ENCODE data around the gene DIP2B. TPM values are rescaled to one million over a fixed set of nuclear protein-coding genes. Genes with fewer than 3 reads are reported as not detected.

The DIP2B gene
- total RNA-seq, 4 donors from 2014 or later = 19.8 to 25.9 (median 23.8) TPM

GRCh38 chr12:50685641-50686040 is 180.9 kb downstream of the DIP2B start:
- no peaks in the 10 kb centered on the region for H3K27me3 ChIP-seq
- 88 to 100% methylated on average over 1 of the region's 1 CpG for WGBS, 2 donors (ENCODE audit: low coverage in 1 of 2)
- TF ChIP-seq POLR2A (IDR thresholded peaks at IDR 0.05) (no peak), EP300 (IDR thresholded peaks at IDR 0.05) (no peak), CTCF (IDR thresholded peaks at IDR 0.05) (no peak), POLR2AphosphoS5 (IDR thresholded peaks at IDR 0.05) (no peak)
- ATAC-seq = no peak
- no peaks in the 10 kb centered on the region for H3K4me1 ChIP-seq
- no peak overlapping the region for H3K4me3 ChIP-seq
- H3K9me3 ChIP-seq = no peaks in the 10 kb centered on the region
- peaks cover 0 to 92% of the 10 kb centered on the region in 2 donors for H3K36me3 ChIP-seq
- no peak overlapping the region for H3K27ac ChIP-seq

DNA sequence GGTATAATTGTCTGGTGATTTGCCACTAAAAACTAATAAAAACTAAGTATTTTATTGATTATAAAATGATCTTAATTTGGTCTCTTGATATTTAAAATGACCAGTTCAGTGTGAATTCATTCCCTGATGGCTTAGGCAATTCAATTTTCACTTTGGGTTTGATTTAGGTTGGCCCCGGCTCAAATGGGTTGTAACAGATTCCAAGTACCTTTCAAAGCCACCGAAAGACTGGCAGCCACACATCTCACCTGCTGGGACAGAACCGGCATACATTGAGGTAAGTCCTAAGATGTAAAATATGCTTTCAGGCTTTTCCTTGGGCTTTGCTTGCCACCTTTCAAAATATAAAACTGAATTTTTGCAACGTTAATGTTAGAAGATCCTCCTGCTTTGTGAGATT is 181.6 kb downstream of the DIP2B start:
- no peak for ATAC-seq
- H3K9me3 ChIP-seq = no peaks in the 10 kb centered on the region
- H3K27me3 ChIP-seq = no peaks in the 10 kb centered on the region
- no peak overlapping the region for H3K27ac ChIP-seq
- no peaks in the 10 kb centered on the region for H3K4me1 ChIP-seq
- peaks cover 0 to 92% of the 10 kb centered on the region in 2 donors for H3K36me3 ChIP-seq
- WGBS, 2 donors (ENCODE audit: low coverage in 1 of 2) = 91 to 96% methylated on average over 3 to 4 of the region's 4 CpGs
- TF ChIP-seq CTCF (IDR thresholded peaks at IDR 0.05) (no peak), POLR2A (IDR thresholded peaks at IDR 0.05) (no peak), POLR2AphosphoS5 (IDR thresholded peaks at IDR 0.05) (no peak), EP300 (IDR thresholded peaks at IDR 0.05) (no peak)
- H3K4me3 ChIP-seq = no peak overlapping the region

GRCh38 chr12:50686976-50687375 is 182.2 kb downstream of the DIP2B start:
- Histone ChIP-seq H3K4me1 (no peaks in the 10 kb centered on the region), H3K9me3 (no peaks in the 10 kb centered on the region), H3K36me3 (peaks cover 0 to 92% of the 10 kb centered on the region in 2 donors), H3K27me3 (no peaks in the 10 kb centered on the region), H3K4me3 (no peak overlapping the region), H3K27ac (no peak overlapping the region)
- TF ChIP-seq POLR2A (IDR thresholded peaks at IDR 0.05) (no peak), CTCF (IDR thresholded peaks at IDR 0.05) (no peak), POLR2AphosphoS5 (IDR thresholded peaks at IDR 0.05) (no peak), EP300 (IDR thresholded peaks at IDR 0.05) (no peak)
- ATAC-seq = no peak
- WGBS, 2 donors (ENCODE audit: low coverage in 1 of 2) = 73 to 100% methylated on average over 1 to 2 of the region's 2 CpGs

- Histone ChIP-seq H3K36me3 (peaks cover 0 to 94% of the 10 kb centered on the region in 2 donors), H3K27me3 (no peaks in the 10 kb centered on the region), H3K4me1 (no peaks in the 10 kb centered on the region), H3K4me3 (no peak overlapping the region), H3K27ac (no peak overlapping the region), H3K9me3 (no peaks in the 10 kb centered on the region)
- TF ChIP-seq POLR2AphosphoS5 (IDR thresholded peaks at IDR 0.05) (no peak), EP300 (IDR thresholded peaks at IDR 0.05) (no peak), POLR2A (IDR thresholded peaks at IDR 0.05) (no peak), CTCF (IDR thresholded peaks at IDR 0.05) (no peak)
- WGBS, 2 donors (ENCODE audit: low coverage in 1 of 2) = 50 to 71% methylated on average over 1 of the region's 1 CpG
- no peak for ATAC-seq
Measured at GRCh38 chr12:50689437-50689836, 184.7 kb downstream of the DIP2B start.

- Histone ChIP-seq H3K9me3 (no peaks in the 10 kb centered on the region), H3K27me3 (no peaks in the 10 kb centered on the region), H3K4me1 (no peaks in the 10 kb centered on the region), H3K27ac (no peak overlapping the region), H3K4me3 (no peak overlapping the region), H3K36me3 (peaks cover 7 to 92% of the 10 kb centered on the region in 2 donors)
- no peak for TF ChIP-seq POLR2A (IDR thresholded peaks at IDR 0.05)
- TF ChIP-seq POLR2AphosphoS5 (IDR thresholded peaks at IDR 0.05) = no peak
- TF ChIP-seq EP300 (IDR thresholded peaks at IDR 0.05) = no peak
- TF ChIP-seq CTCF (IDR thresholded peaks at IDR 0.05) = no peak
- WGBS, 2 donors (ENCODE audit: low coverage in 1 of 2) = 8 to 45% methylated on average over 2 to 3 of the region's 3 CpGs
- no peak for ATAC-seq
Measured at GRCh38 chr12:50690925-50691324, 186.1 kb downstream of the DIP2B start.
